Breast epithelium (tissue), 4 donors: Measurements from ENCODE around the gene HDAC4. TPM values are rescaled to one million over a fixed set of nuclear protein-coding genes. Genes with fewer than 3 reads are reported as not detected.

ENCODE experiments used
- DNase-seq, 2 donors: peaks; one replicate each; pipeline ENCODE4 v3.0.0-alpha.2; 2019; ENCODE audit warnings: low spot score in 2 of 2
- H3K27ac ChIP-seq, 2 donors: fragments of 200-600 bp; sonication (generic) in 1 of 2; one replicate each; pipeline ENCODE4 v1.5.1; 2016 to 2019; ENCODE audit warnings: mild to moderate bottlenecking in 1 of 2
- H3K27me3 ChIP-seq, 2 donors: fragments of 200-600 bp; sonication (generic) in 1 of 2; one replicate each; pipeline versions ENCODE4 v1.5.1 to v1.6.0; 2017 to 2019; ENCODE audit warnings: control low read depth in 1 of 2, mild to moderate bottlenecking in 1 of 2
- H3K36me3 ChIP-seq: fragments of 200-600 bp; one replicate; pipeline ENCODE4 v1.5.1; 2019
- H3K4me1 ChIP-seq, 2 donors: fragments of 200-600 bp; sonication (generic); one replicate each; pipeline ENCODE4 v1.5.1; 2016 to 2019; ENCODE audit warnings: control low read depth in 1 of 2
- H3K4me3 ChIP-seq, 3 donors: fragments of 200-600 bp; sonication (generic); 1 replicate in 2 of 3; 2 replicates in 1 of 3; pipeline ENCODE4 v1.5.1; 2016 to 2019; ENCODE audit warnings: mild to moderate bottlenecking in 3 of 3, moderate library complexity in 2 of 3
- H3K9me3 ChIP-seq, 2 donors: fragments of 200-600 bp; sonication (generic) in 1 of 2; one replicate each; pipeline ENCODE4 v1.5.1; 2016 to 2019; ENCODE audit warnings: control low read depth in 1 of 2
- POLR2A ChIP-seq: fragments of 450-650 bp; IDR thresholded peaks from one replicate; pipeline ENCODE4 v1.6.1; 2016; ENCODE audit warnings: antibody characterized with exemption, mild to moderate bottlenecking, moderate library complexity
- POLR2AphosphoS5 ChIP-seq, 3 donors: sonication (generic); formaldehyde crosslinking; IDR thresholded peaks; one replicate each; pipeline ENCODE4 v1.6.1; 2017; ENCODE audit warnings: antibody characterized with exemption in 3 of 3
- intact Hi-C: fragments of 100-400 bp; cut with DNase I; formaldehyde crosslinking; loops from one replicate; pipeline ENCODE4 v1.15.1; 2023; ENCODE audit warnings: low total_unique reads
- total RNA-seq, 3 donors: library from RNA; depleted of rRNA; stranded (reverse); fragments of >200 nt; gene quantifications; one replicate each; pipeline ENCODE4 v1.1.0, GENCODE V29; 2016
- TF ChIP-seq, protein P1 (sequence below), 3 donors: fragments of 450-650 bp; IDR thresholded peaks; one replicate each; pipeline ENCODE4 v1.5.1; 2016 to 2017; ENCODE audit warnings: antibody characterized with exemption in 3 of 3, mild to moderate bottlenecking in 3 of 3, moderate library complexity in 3 of 3

Gene HDAC4
- total RNA-seq, 3 donors from 2014 or later = 20.3 to 36.0 (median 32.8) TPM

DNA sequence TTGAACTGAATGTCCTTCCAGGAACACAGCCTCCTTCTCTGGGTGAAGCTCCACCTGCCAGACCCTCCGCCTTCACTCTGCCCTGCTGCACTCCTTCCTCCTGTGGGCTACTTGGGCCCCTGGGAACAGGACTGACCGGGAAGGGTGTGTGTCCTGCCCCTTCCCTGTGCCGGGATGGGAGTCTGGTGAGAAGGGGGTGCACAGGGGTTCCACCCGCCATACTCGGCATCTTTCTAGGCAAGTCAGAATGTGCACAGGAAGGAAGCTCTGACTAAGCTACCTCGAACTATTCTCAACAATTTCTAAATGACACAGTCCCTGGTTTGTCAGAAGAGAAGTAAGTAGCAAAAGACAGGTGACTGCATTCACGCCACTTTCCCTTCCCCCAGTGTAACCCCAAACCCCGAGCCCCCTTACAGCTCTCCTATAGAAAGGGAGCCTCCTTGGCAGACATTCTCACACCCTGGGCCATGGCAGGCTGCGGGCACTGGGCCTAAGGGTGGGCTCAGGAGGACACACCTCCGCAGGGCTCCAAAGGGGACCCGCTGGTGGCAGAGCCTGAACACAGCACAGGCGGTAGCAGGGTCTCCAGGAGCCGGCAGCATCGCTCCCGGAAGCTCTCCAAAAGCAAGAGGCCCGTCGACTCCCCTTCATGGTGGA, 184.1 kb downstream of the HDAC4 start:
- Histone ChIP-seq H3K36me3 (no peaks in the 10 kb centered on the region), H3K9me3 (no peaks in the 10 kb centered on the region), H3K27ac (no peak overlapping the region), H3K4me3 (no peak overlapping the region), H3K27me3 (no peaks in the 10 kb centered on the region), H3K4me1 (peaks cover 0 to under 1% of the 10 kb centered on the region in 2 donors)
- peak in 1 of 2 donors; percentile 38 for DNase-seq
- intact Hi-C loops = no loop called here
- TF ChIP-seq, protein P1, sequence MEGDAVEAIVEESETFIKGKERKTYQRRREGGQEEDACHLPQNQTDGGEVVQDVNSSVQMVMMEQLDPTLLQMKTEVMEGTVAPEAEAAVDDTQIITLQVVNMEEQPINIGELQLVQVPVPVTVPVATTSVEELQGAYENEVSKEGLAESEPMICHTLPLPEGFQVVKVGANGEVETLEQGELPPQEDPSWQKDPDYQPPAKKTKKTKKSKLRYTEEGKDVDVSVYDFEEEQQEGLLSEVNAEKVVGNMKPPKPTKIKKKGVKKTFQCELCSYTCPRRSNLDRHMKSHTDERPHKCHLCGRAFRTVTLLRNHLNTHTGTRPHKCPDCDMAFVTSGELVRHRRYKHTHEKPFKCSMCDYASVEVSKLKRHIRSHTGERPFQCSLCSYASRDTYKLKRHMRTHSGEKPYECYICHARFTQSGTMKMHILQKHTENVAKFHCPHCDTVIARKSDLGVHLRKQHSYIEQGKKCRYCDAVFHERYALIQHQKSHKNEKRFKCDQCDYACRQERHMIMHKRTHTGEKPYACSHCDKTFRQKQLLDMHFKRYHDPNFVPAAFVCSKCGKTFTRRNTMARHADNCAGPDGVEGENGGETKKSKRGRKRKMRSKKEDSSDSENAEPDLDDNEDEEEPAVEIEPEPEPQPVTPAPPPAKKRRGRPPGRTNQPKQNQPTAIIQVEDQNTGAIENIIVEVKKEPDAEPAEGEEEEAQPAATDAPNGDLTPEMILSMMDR (IDR thresholded peaks at IDR 0.05) = no peak
- no peak for TF ChIP-seq POLR2AphosphoS5 (IDR thresholded peaks at IDR 0.05)
- TF ChIP-seq POLR2A = no peak

DNA sequence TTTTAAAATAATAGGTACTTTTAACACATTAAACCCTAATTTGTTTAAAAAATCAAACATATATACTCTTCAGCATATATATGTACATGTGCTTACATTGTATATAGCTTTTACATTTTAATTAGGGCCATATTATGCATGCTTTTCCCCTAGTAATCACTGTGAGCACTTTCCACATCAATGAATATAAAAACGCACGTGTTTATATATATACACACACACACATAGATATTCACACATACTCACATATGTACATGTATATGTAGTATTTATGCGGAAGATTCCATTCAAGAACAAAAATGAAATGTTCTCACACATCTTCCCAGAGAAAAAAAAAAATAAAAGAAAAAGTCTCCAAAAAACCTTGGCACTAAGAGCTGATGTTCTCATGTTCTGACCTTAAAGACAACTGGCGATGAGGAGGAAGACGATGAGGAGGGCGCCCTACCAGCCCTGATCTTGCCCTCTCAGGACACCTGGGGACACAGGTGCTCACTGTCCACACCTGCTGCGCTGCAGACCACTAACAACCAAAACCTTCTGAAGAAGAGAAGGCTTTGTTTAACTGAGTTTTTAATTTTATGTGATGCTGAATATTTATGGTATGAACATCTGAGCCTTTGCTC, 184.7 kb downstream of the HDAC4 start:
- Histone ChIP-seq H3K27me3 (no peaks in the 10 kb centered on the region), H3K4me3 (no peak overlapping the region), H3K4me1 (no peaks in the 10 kb centered on the region), H3K9me3 (no peaks in the 10 kb centered on the region), H3K36me3 (no peaks in the 10 kb centered on the region), H3K27ac (no peak overlapping the region)
- no peak for TF ChIP-seq POLR2A
- intact Hi-C loops = no loop called here
- peak in 1 of 2 donors; percentile 24 for DNase-seq

DNA sequence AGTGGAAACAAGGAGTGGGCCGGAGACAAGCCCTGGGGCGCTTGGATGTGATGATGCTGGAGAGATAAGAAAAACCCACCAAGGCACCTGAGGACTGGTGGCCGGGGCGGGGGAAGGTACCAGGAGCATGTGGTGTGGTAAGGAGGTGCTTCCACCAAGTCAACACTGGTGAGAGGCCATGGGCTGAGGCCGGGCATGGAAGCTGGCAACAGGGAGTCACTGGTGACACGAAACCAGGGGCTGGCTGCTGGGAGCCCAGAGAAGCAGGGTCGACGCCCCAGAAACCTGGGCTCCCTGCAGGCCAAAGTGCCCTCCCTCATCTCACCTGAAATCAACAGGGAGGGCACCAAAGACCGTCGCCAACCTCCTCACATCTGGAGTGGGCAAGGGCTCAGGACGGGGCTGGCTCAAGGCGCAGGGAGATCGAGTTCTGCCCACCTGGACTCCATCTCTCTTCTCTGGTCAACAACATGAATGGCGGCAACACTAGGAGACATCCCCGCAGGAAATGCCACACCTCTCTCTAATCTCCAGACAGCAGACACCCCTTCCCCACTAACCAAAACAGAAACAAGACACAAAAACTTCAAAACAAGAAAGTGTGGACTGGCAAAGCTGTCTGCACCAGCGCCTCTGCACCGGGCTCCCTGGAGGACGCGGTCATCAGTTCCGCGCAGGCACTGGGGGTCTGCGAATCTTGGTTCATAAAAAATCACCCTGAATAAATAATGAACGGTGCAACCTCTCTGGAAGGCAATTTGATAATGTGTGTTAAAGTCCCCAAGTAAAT, 185.5 kb downstream of the HDAC4 start:
- H3K4me1 ChIP-seq = no peaks in the 10 kb centered on the region
- H3K27ac ChIP-seq = no peak overlapping the region
- TF ChIP-seq POLR2AphosphoS5 (IDR thresholded peaks at IDR 0.05) (no peak), POLR2A (no peak)
- TF ChIP-seq, protein P1 (IDR thresholded peaks at IDR 0.05) = no peak
- peak in 1 of 2 donors; percentile 49 for DNase-seq
- H3K4me3 ChIP-seq = no peak overlapping the region
- intact Hi-C loops = no loop called here
- H3K9me3 ChIP-seq = no peaks in the 10 kb centered on the region
- H3K36me3 ChIP-seq = no peaks in the 10 kb centered on the region
- no peaks in the 10 kb centered on the region for H3K27me3 ChIP-seq

DNA sequence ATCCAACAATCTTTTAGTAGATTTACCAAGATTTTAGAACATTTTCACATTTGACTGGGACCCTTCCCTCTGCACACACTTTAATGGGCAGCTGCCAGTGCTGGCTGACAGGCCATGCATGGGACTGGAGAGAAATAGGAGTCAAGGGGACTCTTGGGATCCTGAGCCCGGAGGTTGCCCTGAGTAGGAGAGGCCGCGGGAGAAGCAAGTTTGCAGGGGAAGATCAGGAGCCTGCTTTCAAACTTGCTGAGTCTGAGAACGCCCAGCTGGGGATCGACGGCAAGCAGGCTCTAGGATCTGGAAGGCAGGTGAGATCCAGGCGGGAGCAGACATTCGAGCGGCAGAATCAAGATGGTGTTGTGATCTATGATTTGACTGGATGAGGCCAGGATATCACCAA, 186.1 kb downstream of the HDAC4 start:
- no peaks in the 10 kb centered on the region for H3K4me1 ChIP-seq
- intact Hi-C loops = no loop called here
- DNase-seq = peak in 1 of 2 donors; percentile 31

DNA sequence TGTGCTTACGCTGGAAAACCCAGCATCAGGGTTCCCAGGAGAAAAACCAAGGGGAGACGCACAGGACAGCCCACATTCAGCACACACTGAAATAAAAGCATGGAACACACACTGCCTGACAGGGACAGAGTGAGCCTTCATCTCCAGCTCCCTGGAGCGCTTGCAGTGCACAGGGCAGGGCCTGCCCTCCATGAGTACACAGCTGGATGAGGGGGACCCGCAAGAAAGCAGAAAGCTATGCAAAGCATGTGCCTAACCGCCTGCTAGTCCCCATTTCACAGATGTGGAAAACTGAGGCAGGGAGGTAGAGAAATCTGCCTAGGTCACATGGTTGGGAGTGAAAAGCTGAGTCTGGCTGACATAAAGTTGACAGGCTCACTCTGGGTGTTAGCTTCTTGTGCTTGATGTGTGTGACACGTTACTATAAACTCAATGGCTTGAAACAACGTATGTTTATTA, 187.1 kb downstream of the HDAC4 start:
- Histone ChIP-seq H3K27ac (no peak overlapping the region), H3K36me3 (no peaks in the 10 kb centered on the region), H3K27me3 (no peaks in the 10 kb centered on the region), H3K9me3 (no peaks in the 10 kb centered on the region), H3K4me1 (no peaks in the 10 kb centered on the region), H3K4me3 (no peak overlapping the region)
- intact Hi-C loops = no loop called here
- TF ChIP-seq POLR2AphosphoS5 (IDR thresholded peaks at IDR 0.05) (no peak), POLR2A (no peak)
- TF ChIP-seq, protein P1 (IDR thresholded peaks at IDR 0.05) = no peak
- DNase-seq = peak in 1 of 2 donors; percentile 22

More for the DNA sequence above, 186.1 kb downstream of the HDAC4 start:
- Histone ChIP-seq H3K4me3 (no peak overlapping the region), H3K27me3 (no peaks in the 10 kb centered on the region), H3K9me3 (no peaks in the 10 kb centered on the region), H3K36me3 (no peaks in the 10 kb centered on the region), H3K27ac (no peak overlapping the region)
- TF ChIP-seq POLR2AphosphoS5 (IDR thresholded peaks at IDR 0.05) (no peak), POLR2A (no peak)
- TF ChIP-seq, protein P1 (IDR thresholded peaks at IDR 0.05) = no peak
